Breast epithelium (tissue), 3 donors: ENCODE measurements around the gene MCOLN1.

Experiments
- POLR2A ChIP-seq: fragments of 450-650 bp; IDR thresholded peaks from one replicate; pipeline ENCODE4 v1.6.1; 2016; ENCODE audit warnings: antibody characterized with exemption, mild to moderate bottlenecking, moderate library complexity
- TF ChIP-seq, protein P1 (sequence below), 3 donors: fragments of 450-650 bp; IDR thresholded peaks; one replicate each; pipeline ENCODE4 v1.5.1; 2016 to 2017; ENCODE audit warnings: antibody characterized with exemption in 3 of 3, mild to moderate bottlenecking in 3 of 3, moderate library complexity in 3 of 3

DNA sequence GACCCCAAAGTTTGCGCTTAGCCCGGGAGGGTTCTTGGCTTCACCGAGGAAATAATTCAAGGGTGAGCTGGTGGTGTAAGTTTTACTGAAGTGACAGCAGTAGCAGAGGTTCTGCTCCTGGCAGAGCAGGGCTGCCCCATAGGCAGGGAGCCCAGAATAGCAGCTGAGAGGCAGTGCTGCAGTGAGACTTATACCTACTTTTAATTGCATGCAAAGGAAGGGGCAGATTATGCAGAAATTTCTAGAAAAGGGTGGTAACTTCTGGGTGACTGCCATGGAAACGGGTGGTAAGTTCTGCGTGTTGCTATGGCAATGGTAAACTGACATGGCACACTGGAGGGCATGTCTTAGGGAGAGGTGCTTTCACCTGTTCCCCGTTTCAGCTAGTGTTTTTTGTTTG lies 55.7 kb downstream of the MCOLN1 start:
- TF ChIP-seq, protein P1, sequence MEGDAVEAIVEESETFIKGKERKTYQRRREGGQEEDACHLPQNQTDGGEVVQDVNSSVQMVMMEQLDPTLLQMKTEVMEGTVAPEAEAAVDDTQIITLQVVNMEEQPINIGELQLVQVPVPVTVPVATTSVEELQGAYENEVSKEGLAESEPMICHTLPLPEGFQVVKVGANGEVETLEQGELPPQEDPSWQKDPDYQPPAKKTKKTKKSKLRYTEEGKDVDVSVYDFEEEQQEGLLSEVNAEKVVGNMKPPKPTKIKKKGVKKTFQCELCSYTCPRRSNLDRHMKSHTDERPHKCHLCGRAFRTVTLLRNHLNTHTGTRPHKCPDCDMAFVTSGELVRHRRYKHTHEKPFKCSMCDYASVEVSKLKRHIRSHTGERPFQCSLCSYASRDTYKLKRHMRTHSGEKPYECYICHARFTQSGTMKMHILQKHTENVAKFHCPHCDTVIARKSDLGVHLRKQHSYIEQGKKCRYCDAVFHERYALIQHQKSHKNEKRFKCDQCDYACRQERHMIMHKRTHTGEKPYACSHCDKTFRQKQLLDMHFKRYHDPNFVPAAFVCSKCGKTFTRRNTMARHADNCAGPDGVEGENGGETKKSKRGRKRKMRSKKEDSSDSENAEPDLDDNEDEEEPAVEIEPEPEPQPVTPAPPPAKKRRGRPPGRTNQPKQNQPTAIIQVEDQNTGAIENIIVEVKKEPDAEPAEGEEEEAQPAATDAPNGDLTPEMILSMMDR (IDR thresholded peaks at IDR 0.05) = no peak
- no peak for TF ChIP-seq POLR2A
